K562 (cell line): ENCODE results near the gene CCNJL. TPM values are rescaled to one million over a fixed set of nuclear protein-coding genes. Genes with fewer than 3 reads are reported as not detected.
A peak's percentile ranks its signal among the peaks of the same experiment; 100 is the strongest.

Experiments used
- BMI1 ChIP-seq: fragments of 150-350 bp; IDR thresholded peaks from 2 replicates; pipeline ENCODE4 v1.6.1; 2014; ENCODE audit warnings: low read length
- CBFA2T2 ChIP-seq: fragments of 450-650 bp; conservative IDR thresholded peaks from 2 replicates; pipeline ENCODE4 v1.6.1; 2017; ENCODE audit warnings: mild to moderate bottlenecking
- DPF2 ChIP-seq: fragments of 450-650 bp; IDR thresholded peaks from 2 replicates; pipeline ENCODE4 v1.6.1; 2016
- NEUROD1 ChIP-seq: fragments of 150-350 bp; IDR thresholded peaks from 2 replicates; pipeline ENCODE4 v1.6.1; 2014; ENCODE audit warnings: borderline replicate concordance, low read length, low read depth; ENCODE audit not compliant: partially characterized antibody
- NFE2 ChIP-seq: IDR thresholded peaks from 2 replicates; pipeline ENCODE4 v1.6.1; 2014; ENCODE audit warnings: antibody characterized with exemption, low read depth
- NFE2L1 ChIP-seq: fragments of 450-650 bp; IDR thresholded peaks from 2 replicates; pipeline ENCODE4 v1.6.1; 2016; ENCODE audit warnings: missing genetic modification characterization, low read depth, mild to moderate bottlenecking, missing compliant biosample characterization, moderate library complexity, borderline replicate concordance
- NONO ChIP-seq, 2 experiments: fragments of 200-400 bp in 1 of 2; fragments of 450-650 bp in 1 of 2; formaldehyde crosslinking in 1 of 2; IDR thresholded peaks; 2 replicates each; pipeline ENCODE4 v1.6.1; 2017; ENCODE audit warnings: low read depth in 2 of 2, mild to moderate bottlenecking in 2 of 2, moderate library complexity in 2 of 2, low read length in 1 of 2
- POLR2A ChIP-seq: fragments of 450-650 bp; conservative IDR thresholded peaks from 2 replicates; pipeline ENCODE4 v1.6.1; 2016
- RREB1 ChIP-seq: fragments of 250-450 bp; sonication (Bioruptor Pico); IDR thresholded peaks from 2 replicates; pipeline ENCODE4 v1.4.0; 2020
- SOX6 ChIP-seq: fragments of 450-650 bp; IDR thresholded peaks from 2 replicates; pipeline ENCODE4 v1.6.1; 2014; ENCODE audit warnings: mild to moderate bottlenecking
- TAF15 ChIP-seq: fragments of 200-400 bp; formaldehyde crosslinking; IDR thresholded peaks from 2 replicates; pipeline ENCODE4 v1.6.1; 2017; ENCODE audit warnings: mild to moderate bottlenecking, low read depth, low read length, moderate library complexity
- TCF3 ChIP-seq: sonication (generic); formaldehyde crosslinking; IDR thresholded peaks from 2 replicates; pipeline ENCODE4 v1.4.0; 2020; ENCODE audit warnings: mild to moderate bottlenecking, missing genetic modification reagents
- UBTF ChIP-seq, 2 experiments: IDR thresholded peaks; 2 replicates each; pipeline ENCODE4 v1.6.1; 2012; ENCODE audit warnings: improper control_type of control experiment in 2 of 2, low read depth in 2 of 2, low read length in 2 of 2, borderline replicate concordance in 1 of 2
- XRCC3 ChIP-seq: fragments of 450-650 bp; IDR thresholded peaks from 2 replicates; pipeline ENCODE4 v1.6.1; 2017; ENCODE audit warnings: mild to moderate bottlenecking, moderate library complexity
- ZFP1 ChIP-seq: fragments of 450-650 bp; formaldehyde crosslinking; IDR thresholded peaks from 2 replicates; pipeline ENCODE4 v1.4.0; 2020; ENCODE audit warnings: mild to moderate bottlenecking, mixed read lengths
- ZFP30 ChIP-seq: fragments of 250-450 bp; sonication (Bioruptor Pico); IDR thresholded peaks from 2 replicates; pipeline ENCODE4 v1.8.0; 2022; ENCODE audit warnings: moderate library complexity, mild to moderate bottlenecking, inconsistent platforms, borderline replicate concordance
- ZNF57 ChIP-seq: fragments of 450-650 bp; formaldehyde crosslinking; IDR thresholded peaks from 2 replicates; pipeline ENCODE4 v1.4.0; 2020; ENCODE audit warnings: mild to moderate bottlenecking, moderate library complexity
- ZNF707 ChIP-seq: fragments of 250-450 bp; sonication (Bioruptor Pico); conservative IDR thresholded peaks from 2 replicates; pipeline ENCODE4 v1.8.0; 2022; ENCODE audit warnings: inconsistent platforms, mild to moderate bottlenecking, moderate library complexity
- ZNF778 ChIP-seq: fragments of 450-650 bp; formaldehyde crosslinking; IDR thresholded peaks from 2 replicates; pipeline ENCODE4 v1.4.0; 2020; ENCODE audit warnings: mild to moderate bottlenecking, moderate library complexity
- polyA plus RNA-seq, 8 experiments: library from polyadenylated mRNA; depleted of rRNA in 4 of 8; stranded (reverse) in 5 of 8; unstranded in 3 of 8; fragments of >200 nt; fragmentation: Nextera tagmentation in 2 of 8; fragmentation: Illumina TruSeq in 1 of 8; extraction: Ambion mirVana in 2 of 8; extraction: Trizol in 1 of 8; gene quantifications; 2 replicates each; pipeline versions ENCODE4 v1.2.1 to v1.2.3, GENCODE V29; 2011 to 2014; ENCODE audit warnings: inconsistent platforms in 1 of 8, missing spikeins in 1 of 8
- total RNA-seq, 7 experiments: library from RNA; depleted of rRNA in 6 of 7; stranded (reverse); fragments of >200 nt in 6 of 7; fragmentation: Illumina TruSeq in 2 of 7; extraction: Trizol in 2 of 7; gene quantifications; 2 replicates each; pipeline versions ENCODE4 v1.2.1 to v1.2.3, GENCODE V29; 2011 to 2021; ENCODE audit warnings: low replicate concordance in 1 of 7
- TF ChIP-seq, protein P1 (sequence below): IDR thresholded peaks from 2 replicates; pipeline ENCODE4 v1.6.1; 2011; ENCODE audit not compliant: insufficient read length; ENCODE audit errors: extremely low read depth

Gene CCNJL
- total and polyA plus RNA-seq, 9 of the 15 experiments (the other 6 are each of a cell fraction or from before 2014, with no cell fraction given): 0.04 TPM; not detected in 8

GRCh38 chr5:160262151-160263074 is 50.0 kb downstream of the CCNJL start (continued):
- TF ChIP-seq ZNF57 (CRISPR knock-in tag) (no peak), ZFP30 (no peak), BMI1 (0 out of 2 replicates have a peak, but pooled peaks have one; percentile 39), NFE2 (peak; percentile 61; the same call in 1 of the 2 replicates), CBFA2T2 (peak; percentile 89), UBTF (IDR thresholded peaks at IDR 0.05; ENCODE audit: borderline replicate concordance in 1 of 2, low read depth in 2 of 2, low read length in 2 of 2) (peak in 1 of 2 experiments; percentile 65; a peak in 2 of 4 replicates), POLR2A (no peak), TCF3 (CRISPR knock-in tag) (peak; percentile 89), ZNF778 (CRISPR knock-in tag) (no peak), RREB1 (CRISPR knock-in tag) (no peak), TAF15 (no peak), ZFP1 (no peak), NFE2L1 (tag) (no peak), XRCC3 (no peak), ZNF707 (CRISPR knock-in tag) (no peak), NEUROD1 (peak; percentile 56), SOX6 (peak; percentile 62; the same call in 1 of the 2 replicates), NONO (IDR thresholded peaks at IDR 0.05; ENCODE audit: low read depth in 2 of 2, low read length in 1 of 2) (no peak), DPF2 (peak; percentile 68)
- TF ChIP-seq, protein P1, sequence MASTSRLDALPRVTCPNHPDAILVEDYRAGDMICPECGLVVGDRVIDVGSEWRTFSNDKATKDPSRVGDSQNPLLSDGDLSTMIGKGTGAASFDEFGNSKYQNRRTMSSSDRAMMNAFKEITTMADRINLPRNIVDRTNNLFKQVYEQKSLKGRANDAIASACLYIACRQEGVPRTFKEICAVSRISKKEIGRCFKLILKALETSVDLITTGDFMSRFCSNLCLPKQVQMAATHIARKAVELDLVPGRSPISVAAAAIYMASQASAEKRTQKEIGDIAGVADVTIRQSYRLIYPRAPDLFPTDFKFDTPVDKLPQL: no peak
